IMR-90 (cell line): ENCODE results near the gene SCN4A. TPM values are rescaled to one million over a fixed set of nuclear protein-coding genes. Genes with fewer than 3 reads are reported as not detected.

Experiments
- ATAC-seq: fragments of 200-7000 bp; cut with Tn5 transposase; 2 replicates; pipeline ENCODE4 v1.9.1; 2020; ENCODE audit warnings: low read depth, mild to moderate bottlenecking, moderate library complexity
- BruUV-seq: library from RNA; stranded (reverse); fragments of 400-500 nt; replicated peaks from 2 replicates; lab custom pipeline; 2021; lab: Mats Ljungman, UMichigan
- CTCF ChIA-PET: fragments of 300-600 bp; formaldehyde crosslinking; extraction: SDS; loops from one replicate; lab custom pipeline; 2021; ENCODE audit warnings: antibody characterized with exemption; lab: Yijun Ruan, JAX
- POLR2A ChIA-PET: fragments of 300-600 bp; sonication (Branson Sonifier 250); formaldehyde crosslinking; loops from one replicate; lab custom pipeline; 2022; ENCODE audit warnings: antibody characterized with exemption; ENCODE audit not compliant: unreplicated experiment; lab: Charles Lee
- DNase-seq: peaks from one replicate; pipeline ENCODE4 v3.0.0; 2013
- H2AFZ ChIP-seq: replicated peaks from 2 replicates; pipeline ENCODE3; 2013; ENCODE audit warnings: low read length, mild to moderate bottlenecking; ENCODE audit not compliant: poor library complexity
- H2AK5ac ChIP-seq: 2 replicates; pipeline ENCODE4 v1.6.1; 2013; ENCODE audit warnings: low read depth, low read length, inconsistent platforms
- H2AK9ac ChIP-seq: replicated peaks from 2 replicates; pipeline ENCODE3; 2013; ENCODE audit warnings: mild to moderate bottlenecking, low read depth, low read length, moderate library complexity; ENCODE audit not compliant: poor library complexity
- H2BK120ac ChIP-seq: 2 replicates; pipeline ENCODE4 v1.6.1; 2013; ENCODE audit warnings: low read depth, low read length, inconsistent platforms
- H2BK15ac ChIP-seq: 3 replicates; pipeline ENCODE4 v1.6.1; 2013; ENCODE audit warnings: low read depth, low read length, inconsistent platforms
- H2BK20ac ChIP-seq: 2 replicates; pipeline ENCODE4 v1.6.1; 2013; ENCODE audit warnings: low read depth, mild to moderate bottlenecking, inconsistent platforms, low read length, moderate library complexity
- H2BK5ac ChIP-seq: 2 replicates; pipeline ENCODE4 v1.6.1; 2013; ENCODE audit warnings: mild to moderate bottlenecking, low read depth, low read length, inconsistent platforms; ENCODE audit not compliant: poor library complexity, severe bottlenecking
- H3K14ac ChIP-seq: replicated peaks from 2 replicates; pipeline ENCODE4 v1.6.1; 2013; ENCODE audit warnings: low read depth, low read length, inconsistent platforms
- H3K18ac ChIP-seq: 2 replicates; pipeline ENCODE4 v1.6.1; 2013; ENCODE audit warnings: low read depth, low read length, control low read depth
- H3K23ac ChIP-seq: 2 replicates; pipeline ENCODE4 v1.6.1; 2013; ENCODE audit warnings: low read depth, low read length, inconsistent platforms
- H3K27ac ChIP-seq: 2 replicates; pipeline ENCODE4 v1.5.1; 2013; ENCODE audit warnings: mild to moderate bottlenecking, control low read depth, low read length; ENCODE audit not compliant: insufficient read depth
- H3K27me3 ChIP-seq: 2 replicates; pipeline ENCODE4 v1.6.1; 2013; ENCODE audit warnings: low read length; ENCODE audit not compliant: control insufficient read depth, insufficient read depth
- H3K36me3 ChIP-seq: 2 replicates; pipeline ENCODE4 v1.6.1; 2013; ENCODE audit warnings: low read length, mixed read lengths; ENCODE audit not compliant: control insufficient read depth, insufficient read depth
- H3K4ac ChIP-seq: 2 replicates; pipeline ENCODE4 v1.6.1; 2013; ENCODE audit warnings: low read depth, low read length, inconsistent platforms
- H3K4me1 ChIP-seq: 2 replicates; pipeline ENCODE4 v1.6.1; 2013; ENCODE audit warnings: low read length, mixed read lengths; ENCODE audit not compliant: control insufficient read depth, insufficient read depth
- H3K4me2 ChIP-seq: 2 replicates; pipeline ENCODE4 v1.6.1; 2013; ENCODE audit warnings: low read depth, mild to moderate bottlenecking, control low read depth, low read length, moderate library complexity
- H3K4me3 ChIP-seq: 2 replicates; pipeline ENCODE4 v1.5.1; 2013; ENCODE audit warnings: low read depth, mild to moderate bottlenecking, control low read depth, low read length, moderate library complexity; ENCODE audit not compliant: insufficient read depth
- H3K56ac ChIP-seq: 2 replicates; pipeline ENCODE4 v1.6.1; 2013; ENCODE audit warnings: low read length, inconsistent platforms; ENCODE audit not compliant: insufficient read depth; ENCODE audit errors: extremely low read depth
- H3K79me1 ChIP-seq, 2 experiments: 2 replicates each; pipeline ENCODE4 v1.6.1; 2013; ENCODE audit warnings: low read length in 2 of 2, inconsistent platforms in 1 of 2, low read depth in 1 of 2
- H3K9ac ChIP-seq: 2 replicates; pipeline ENCODE4 v1.6.1; 2013; ENCODE audit warnings: low read depth, low read length, control low read depth
- H3K9me1 ChIP-seq: 2 replicates; pipeline ENCODE4 v1.6.1; 2013; ENCODE audit warnings: low read length, inconsistent platforms; ENCODE audit not compliant: insufficient read depth
- H3K9me3 ChIP-seq: 2 replicates; pipeline ENCODE4 v1.6.1; 2013; ENCODE audit warnings: low read length; ENCODE audit not compliant: control insufficient read depth, insufficient read depth
- H4K20me1 ChIP-seq: 2 replicates; pipeline ENCODE4 v1.6.1; 2013; ENCODE audit warnings: low read length, inconsistent platforms; ENCODE audit not compliant: insufficient read depth
- H4K5ac ChIP-seq: 2 replicates; pipeline ENCODE4 v1.6.1; 2013; ENCODE audit warnings: mild to moderate bottlenecking, low read depth, low read length, control low read depth
- H4K8ac ChIP-seq, 2 experiments: 2 replicates each; pipeline ENCODE4 v1.6.1; 2013; ENCODE audit warnings: low read depth in 2 of 2, low read length in 2 of 2, control low read depth in 1 of 2, inconsistent platforms in 1 of 2
- H4K91ac ChIP-seq: 2 replicates; pipeline ENCODE4 v1.6.1; 2013; ENCODE audit warnings: low read depth, low read length, inconsistent platforms; ENCODE audit not compliant: insufficient read depth
- CEBPB ChIP-seq: IDR thresholded peaks from 2 replicates; pipeline ENCODE4 v1.6.1; 2012; ENCODE audit warnings: low read depth, low read length, improper control_type of control experiment
- CHD1 ChIP-seq: IDR thresholded peaks from 2 replicates; pipeline ENCODE4 v1.6.1; 2012; ENCODE audit warnings: low read depth, low read length, improper control_type of control experiment
- CTCF ChIP-seq: conservative IDR thresholded peaks from 2 replicates; pipeline ENCODE4 v1.5.1; 2012; ENCODE audit warnings: mild to moderate bottlenecking, low read depth, low read length, improper control_type of control experiment
- ELK1 ChIP-seq: fragments of 150-350 bp; IDR thresholded peaks from 2 replicates; pipeline ENCODE4 v1.6.1; 2016; ENCODE audit warnings: low read depth, mild to moderate bottlenecking, low read length, moderate library complexity, borderline replicate concordance
- MAFK ChIP-seq: IDR thresholded peaks from 2 replicates; pipeline ENCODE4 v1.6.1; 2012; ENCODE audit warnings: low read depth, low read length, improper control_type of control experiment
- MAZ ChIP-seq: IDR thresholded peaks from 2 replicates; pipeline ENCODE4 v1.6.1; 2012; ENCODE audit warnings: low read depth, mild to moderate bottlenecking, low read length, improper control_type of control experiment, moderate library complexity, borderline replicate concordance
- MXI1 ChIP-seq: IDR thresholded peaks from 2 replicates; pipeline ENCODE4 v1.6.1; 2012; ENCODE audit warnings: low read depth, mild to moderate bottlenecking, low read length, moderate library complexity, borderline replicate concordance
- RAD21 ChIP-seq: IDR thresholded peaks from 2 replicates; pipeline ENCODE4 v1.6.1; 2012; ENCODE audit warnings: low read length, improper control_type of control experiment
- RCOR1 ChIP-seq: IDR thresholded peaks from 2 replicates; pipeline ENCODE4 v1.6.1; 2012; ENCODE audit warnings: mild to moderate bottlenecking, low read length, improper control_type of control experiment; ENCODE audit not compliant: insufficient replicate concordance
- SMC3 ChIP-seq: fragments of 150-350 bp; IDR thresholded peaks from 2 replicates; pipeline ENCODE4 v1.6.1; 2016; ENCODE audit warnings: low read depth, mild to moderate bottlenecking, antibody characterized with exemption, low read length, moderate library complexity
- USF2 ChIP-seq: fragments of 150-350 bp; IDR thresholded peaks from 2 replicates; pipeline ENCODE4 v1.6.1; 2017; ENCODE audit warnings: mild to moderate bottlenecking, antibody characterized with exemption, low read length, low read depth
- WGBS, 2 experiments: methylation state at CpG; one replicate each; pipeline versions ENCODE4 v1.1.5 to v1.1.7; 2013; ENCODE audit warnings: missing lambda C conversion rate in 2 of 2; ENCODE audit not compliant: insufficient read length in 1 of 2; ENCODE audit errors: extremely low coverage in 2 of 2; 5-methylcytosine and 5-hydroxymethylcytosine counted together
- dilution Hi-C: fragments of 300-500 bp; cut with HindIII; formaldehyde crosslinking; loops from one replicate; pipeline ENCODE4 v1.14.3; 2018; ENCODE audit warnings: low sequenced_read_pairs; ENCODE audit not compliant: unreplicated experiment
- in situ Hi-C: fragments of 300-500 bp; cut with MboI; formaldehyde crosslinking; loops from 3 replicates; pipeline ENCODE4 v1.14.3; 2019; ENCODE audit warnings: low sequenced_read_pairs, inconsistent platforms, mixed read lengths
- intact Hi-C: fragments of 100-400 bp; cut with micrococcal nuclease; formaldehyde crosslinking; loops from 2 replicates; pipeline ENCODE4 v1.10.0; 2022
- polyA plus RNA-seq, 3 experiments: library from polyadenylated mRNA; depleted of rRNA; stranded (reverse); fragments of >200 nt; gene quantifications; 2 replicates each; pipeline ENCODE4 v1.2.3, GENCODE V29; 2012; ENCODE audit warnings: low replicate concordance in 1 of 3
- total RNA-seq: library from RNA; depleted of rRNA; stranded (reverse); fragments of >200 nt; gene quantifications from 2 replicates; pipeline ENCODE4 v1.2.3, GENCODE V29; 2012

SCN4A gene
- total and polyA plus RNA-seq, 2 of the 4 experiments (the other 2 are of a cell fraction): not detected

- WGBS, 2 experiments: 89% methylated on average over 13 of the region's 24 CpGs; no CpG with 5 or more reads in 1 of the 2 experiments
- CTCF ChIA-PET: interaction anchor here (1.1 kb wide), 1 partner anchor 17 kb away, joined by 5 read pairs; no protein-coding TSS in a partner anchor
- in situ Hi-C loops: no loop called here
These were observed 42.6 kb downstream of the SCN4A start for GRCh38 chr17:63929860-63930766.

More at GRCh38 chr17:63929860-63930766, 42.6 kb downstream of the SCN4A start:
- no peak overlapping the region for H3K27ac ChIP-seq
- no peak overlapping the region for H2BK20ac ChIP-seq
- no TSS peak for BruUV-seq
- no peaks in the 10 kb centered on the region for H3K9me1 ChIP-seq
- no peak overlapping the region for H2AK9ac ChIP-seq
- H4K8ac ChIP-seq: no peak overlapping the region
- no peak overlapping the region for H3K18ac ChIP-seq
- no peak overlapping the region for H3K4ac ChIP-seq
- no peak overlapping the region for H3K14ac ChIP-seq
- H2BK5ac ChIP-seq: no peak overlapping the region
- intact Hi-C loops: no loop called here
- no peak overlapping the region for H2BK15ac ChIP-seq
- H3K36me3 ChIP-seq: no peaks in the 10 kb centered on the region
- H3K4me2 ChIP-seq: no peak overlapping the region
- ATAC-seq (no peak), DNase-seq (no peak)
- POLR2A ChIA-PET: no interaction called here
- H3K9ac ChIP-seq: no peak overlapping the region
- dilution Hi-C loops: no loop called here
- no peak overlapping the region for H3K56ac ChIP-seq
- H2BK120ac ChIP-seq: no peak overlapping the region
- H3K4me1 ChIP-seq: no peaks in the 10 kb centered on the region
- peak overlapping the region; percentile 7 for H2AFZ ChIP-seq
- H2AK5ac ChIP-seq: no peak overlapping the region
- no peak overlapping the region for H4K91ac ChIP-seq
- peaks cover 31% of the 10 kb centered on the region for H3K27me3 ChIP-seq
- no peak overlapping the region for H4K5ac ChIP-seq
- no peaks in the 10 kb centered on the region for H3K79me1 ChIP-seq
- H3K23ac ChIP-seq: no peak overlapping the region
- no peak for TF ChIP-seq MAFK
- no peak for TF ChIP-seq RAD21
- no peak for TF ChIP-seq USF2
- no peak for TF ChIP-seq RCOR1
- no peak for TF ChIP-seq MAZ
- no peak for TF ChIP-seq CTCF
- TF ChIP-seq CEBPB: no peak
- TF ChIP-seq CHD1: no peak
- no peak for TF ChIP-seq MXI1
- TF ChIP-seq SMC3: no peak
- no peak for TF ChIP-seq ELK1
- no peak overlapping the region for H3K4me3 ChIP-seq
- H3K9me3 ChIP-seq: no peaks in the 10 kb centered on the region
- H4K20me1 ChIP-seq: no peaks in the 10 kb centered on the region
